Fibroblast of the aortic adventitia (primary cell): ENCODE data around the gene PC. TPM values are rescaled to one million over a fixed set of nuclear protein-coding genes. Genes with fewer than 3 reads are reported as not detected.

Source experiments
- DNase-seq: peaks from one replicate; pipeline ENCODE4 v3.0.0-alpha.2; 2010; ENCODE audit warnings: low read depth
- H3K4me3 ChIP-seq: 2 replicates; pipeline ENCODE4 v1.5.1; 2011; ENCODE audit warnings: low read depth, mild to moderate bottlenecking, control low read depth, low read length, moderate library complexity
- CTCF ChIP-seq: IDR thresholded peaks from 2 replicates; pipeline ENCODE4 v1.5.1; 2011; ENCODE audit warnings: mild to moderate bottlenecking, low read length, control low read depth, inconsistent platforms; ENCODE audit not compliant: insufficient read depth
- total RNA-seq: library from RNA; depleted of rRNA; stranded (reverse); fragments of >200 nt; gene quantifications from 2 replicates; pipeline ENCODE4 v1.2.3, GENCODE V29; 2012; ENCODE audit warnings: low replicate concordance

Gene PC
- total RNA-seq, 1 donor = 12.7 TPM

- no peak for TF ChIP-seq CTCF
- DNase-seq = peak; percentile 75
- H3K4me3 ChIP-seq = no peak overlapping the region
These were observed 52.0 kb downstream of the PC start for GRCh38 chr11:66906061-66906733.

GRCh38 chr11:66905631-66906030 is 52.6 kb downstream of the PC start:
- DNase-seq = no peak
- no peak for TF ChIP-seq CTCF
- H3K4me3 ChIP-seq = no peak overlapping the region

GRCh38 chr11:66904981-66905521 is 53.1 kb downstream of the PC start:
- H3K4me3 ChIP-seq = no peak overlapping the region
- TF ChIP-seq CTCF = no peak
- no peak for DNase-seq

GRCh38 chr11:66904561-66904960 is 53.6 kb downstream of the PC start:
- no peak for TF ChIP-seq CTCF
- DNase-seq = no peak
- H3K4me3 ChIP-seq = no peak overlapping the region

GRCh38 chr11:66904055-66904454 is 54.1 kb downstream of the PC start:
- TF ChIP-seq CTCF = no peak
- DNase-seq = peak; percentile 20
- no peak overlapping the region for H3K4me3 ChIP-seq

GRCh38 chr11:66902486-66903177 is 55.6 kb downstream of the PC start:
- no peak for DNase-seq
- no peak for TF ChIP-seq CTCF
- H3K4me3 ChIP-seq = no peak overlapping the region
